ENCODE measurements around the gene SPATA17. TPM values are rescaled to one million over a fixed set of nuclear protein-coding genes. Genes with fewer than 3 reads are reported as not detected.

Gene SPATA17
- polyA plus RNA-seq, 1 donor from 2014 or later = 3.1 TPM

GRCh38 chr1:217897100-217897499 is 266.0 kb downstream of the SPATA17 start:
- Histone ChIP-seq H3K9ac (ENCODE audit: low read length) (no peak overlapping the region), H3F3A (ENCODE audit: insufficient read depth, low read length, poor library complexity, severe bottlenecking) (no peaks in the 10 kb centered on the region), H3K27ac (ENCODE audit: low read length) (no peak overlapping the region), H3K27me3 (ENCODE audit: insufficient read depth, low read depth, low read length) (no peaks in the 10 kb centered on the region), H3K9me2 (ENCODE audit: insufficient read depth, low read length) (no peaks in the 10 kb centered on the region), H3K9me3 (ENCODE audit: low read length) (no peaks in the 10 kb centered on the region), H3K79me2 (replicated peaks; ENCODE audit: insufficient read depth, low read length) (no peaks in the 10 kb centered on the region), H2AFZ (ENCODE audit: low read depth, low read length) (no peak overlapping the region), H3K4me3 (ENCODE audit: low read length) (no peak overlapping the region), H4K20me1 (ENCODE audit: insufficient read depth) (no peaks in the 10 kb centered on the region), H3K36me3 (ENCODE audit: insufficient read depth, low read length) (no peaks in the 10 kb centered on the region), H3K4me2 (ENCODE audit: low read length) (no peak overlapping the region)
- TF ChIP-seq CTCF (IDR thresholded peaks at IDR 0.05; ENCODE audit: poor library complexity, severe bottlenecking) = no peak
- no peak for TF ChIP-seq SMC3 (conservative IDR thresholded peaks at IDR 0.05; ENCODE audit: poor library complexity)

GRCh38 chr1:217899614-217900013 is 268.5 kb downstream of the SPATA17 start:
- Histone ChIP-seq H3K4me2 (ENCODE audit: low read length) (no peak overlapping the region), H3K9me3 (ENCODE audit: low read length) (no peaks in the 10 kb centered on the region), H3K9me2 (ENCODE audit: insufficient read depth, low read length) (no peaks in the 10 kb centered on the region), H2AFZ (ENCODE audit: low read depth, low read length) (no peak overlapping the region), H3K36me3 (ENCODE audit: insufficient read depth, low read length) (no peaks in the 10 kb centered on the region), H3K79me2 (replicated peaks; ENCODE audit: insufficient read depth, low read length) (no peaks in the 10 kb centered on the region), H3F3A (ENCODE audit: insufficient read depth, low read length, poor library complexity, severe bottlenecking) (no peaks in the 10 kb centered on the region), H3K27me3 (ENCODE audit: insufficient read depth, low read depth, low read length) (no peaks in the 10 kb centered on the region), H4K20me1 (ENCODE audit: insufficient read depth) (no peaks in the 10 kb centered on the region), H3K9ac (ENCODE audit: low read length) (no peak overlapping the region), H3K27ac (ENCODE audit: low read length) (no peak overlapping the region), H3K4me3 (ENCODE audit: low read length) (no peak overlapping the region)
- no peak for TF ChIP-seq CTCF (IDR thresholded peaks at IDR 0.05; ENCODE audit: poor library complexity, severe bottlenecking)
- no peak for TF ChIP-seq EP300 (conservative IDR thresholded peaks at IDR 0.05; ENCODE audit: poor library complexity, severe bottlenecking)
- TF ChIP-seq EZH2 (IDR thresholded peaks at IDR 0.05; ENCODE audit: borderline replicate concordance, insufficient read depth, low read length, poor library complexity, severe bottlenecking) = no peak
- no peak for TF ChIP-seq RAD21 (conservative IDR thresholded peaks at IDR 0.05)
- no peak for TF ChIP-seq SMC3 (conservative IDR thresholded peaks at IDR 0.05; ENCODE audit: poor library complexity)
- TF ChIP-seq MXI1 (conservative IDR thresholded peaks at IDR 0.05; ENCODE audit: poor library complexity, severe bottlenecking) = no peak
- TF ChIP-seq REST (IDR thresholded peaks at IDR 0.05; ENCODE audit: borderline replicate concordance) = no peak
- TF ChIP-seq TAF1 (IDR thresholded peaks at IDR 0.05; ENCODE audit: low read depth) = no peak
- no peak for TF ChIP-seq POLR2AphosphoS5 (IDR thresholded peaks at IDR 0.05)

Measured in neural cell (in vitro differentiated cells).